HG03439 (cell line): Measurements from ENCODE around the gene DAB2IP.

Source experiments
- ATAC-seq: cut with Tn5 transposase; IDR thresholded peaks from one replicate; pipeline ENCODE4 v1.9.1; 2021; ENCODE audit warnings: mild to moderate bottlenecking, moderate library complexity; ENCODE audit not compliant: unreplicated experiment

Gene DAB2IP

DNA sequence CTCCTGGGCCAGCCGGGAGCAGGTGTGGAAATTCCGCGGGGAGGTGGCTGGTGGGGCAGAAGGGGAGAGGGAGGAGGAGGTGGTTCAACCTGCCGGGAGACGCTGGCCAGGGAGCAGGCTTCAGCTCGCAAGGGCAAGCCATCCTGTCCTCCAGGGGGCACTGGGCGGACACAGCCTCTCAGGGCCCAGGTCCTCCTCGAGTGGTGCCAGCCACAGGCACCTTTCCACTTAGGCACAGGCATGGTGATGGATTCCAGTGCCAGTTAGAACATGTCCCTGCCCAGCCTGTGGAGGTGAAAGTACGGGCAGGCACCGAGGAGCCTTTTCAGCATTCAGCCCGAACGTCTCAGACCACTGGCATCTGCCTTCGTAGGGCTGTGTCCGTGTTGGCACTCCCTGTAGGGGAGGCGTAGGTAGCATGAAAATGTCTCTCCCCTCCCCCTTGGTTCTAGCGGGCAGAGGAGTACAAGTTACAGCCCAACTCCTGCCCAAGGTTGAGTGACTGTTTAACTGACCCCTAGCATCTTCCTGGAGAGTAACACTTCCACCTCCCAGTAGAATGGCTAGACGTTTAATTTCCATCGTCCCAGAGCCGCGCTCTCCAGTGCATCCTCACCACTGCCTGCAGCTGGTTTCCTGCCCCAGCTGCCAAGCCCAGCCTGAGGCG is 48.9 kb downstream of the DAB2IP start:
- ATAC-seq: no peak

- ATAC-seq: no peak
Measured at GRCh38 chr9:121700832-121701419, 49.5 kb downstream of the DAB2IP start.

- no peak for ATAC-seq
Measured at GRCh38 chr9:121701736-121702261, 50.4 kb downstream of the DAB2IP start.

DNA sequence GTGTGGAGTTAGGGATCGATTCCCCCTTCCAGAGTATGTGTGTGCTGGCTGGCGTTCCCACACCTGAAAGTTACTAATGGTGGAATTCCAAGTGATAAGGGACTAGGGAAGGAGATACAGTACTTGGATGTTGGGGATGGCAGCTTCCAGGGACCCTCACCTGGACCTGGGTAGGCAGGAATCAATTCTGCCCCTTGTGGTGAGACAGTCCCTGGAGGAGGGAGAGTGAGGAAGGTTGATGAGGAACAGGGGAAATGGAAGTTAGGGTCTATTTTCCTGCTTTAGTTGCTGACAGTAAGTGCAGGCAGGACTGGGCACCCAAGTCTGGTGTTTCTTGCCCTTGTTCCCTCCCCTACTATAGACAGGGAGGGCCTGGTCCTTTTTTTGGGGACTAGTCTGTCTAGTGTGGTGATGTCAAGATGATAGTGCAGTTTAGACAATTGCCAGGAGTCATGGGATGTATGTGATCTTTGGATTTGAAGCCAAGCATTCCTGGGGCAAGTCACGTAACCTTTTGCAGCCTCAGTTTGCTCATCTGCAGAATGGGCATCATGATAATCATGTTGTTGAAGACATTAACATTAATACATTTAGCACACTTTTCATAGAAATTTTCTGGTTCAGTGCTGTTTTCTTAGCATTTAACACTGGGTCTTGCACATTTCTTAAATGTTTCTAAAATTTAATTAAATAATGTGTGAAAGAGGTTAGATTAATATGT is 51.7 kb downstream of the DAB2IP start:
- no peak for ATAC-seq

DNA sequence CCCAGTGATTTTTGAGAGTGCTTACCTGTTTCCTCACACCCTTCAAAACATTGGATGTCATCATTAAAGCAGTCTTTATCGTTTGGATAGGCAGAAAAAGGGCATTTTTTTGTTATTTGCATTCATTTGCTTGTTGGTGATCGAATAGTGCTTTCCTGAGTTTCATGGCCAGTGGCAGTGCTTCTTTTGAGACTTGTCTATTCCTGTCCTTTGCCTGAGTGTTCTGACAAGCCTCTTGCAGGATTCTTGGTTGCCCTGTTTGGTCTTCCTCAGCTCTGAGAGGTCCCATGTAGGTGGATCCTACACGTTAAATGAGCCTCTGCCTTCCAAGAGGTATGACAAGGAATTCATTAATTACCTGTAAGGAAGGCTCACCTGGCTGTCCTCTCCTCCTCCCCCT is 52.8 kb downstream of the DAB2IP start:
- no peak for ATAC-seq

GRCh38 chr9:121706149-121706750 is 54.8 kb downstream of the DAB2IP start:
- no peak for ATAC-seq

GRCh38 chr9:121707477-121708424 is 56.3 kb downstream of the DAB2IP start:
- peak; percentile 85 for ATAC-seq

GRCh38 chr9:121708768-121709488 is 57.5 kb downstream of the DAB2IP start:
- ATAC-seq: no peak

DNA sequence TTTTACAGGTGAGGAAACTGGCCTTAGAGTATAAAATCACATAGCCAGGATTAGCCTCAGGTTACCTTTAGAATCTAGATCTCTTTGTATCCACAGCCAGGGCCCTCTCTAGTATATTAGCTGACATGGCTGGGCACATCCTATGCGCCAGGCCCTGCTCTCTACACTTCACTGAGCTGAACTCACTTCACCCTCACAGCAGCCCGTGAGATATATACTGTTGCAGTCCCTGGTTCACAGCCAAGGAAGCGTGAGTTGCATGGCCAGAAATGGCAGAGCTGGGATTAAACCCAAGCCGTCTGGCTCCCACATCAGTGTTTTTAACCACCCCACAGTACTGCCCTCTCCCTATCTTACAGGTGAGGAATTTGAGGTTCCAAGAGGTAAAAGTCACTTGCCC is 58.4 kb downstream of the DAB2IP start:
- no peak for ATAC-seq

DNA sequence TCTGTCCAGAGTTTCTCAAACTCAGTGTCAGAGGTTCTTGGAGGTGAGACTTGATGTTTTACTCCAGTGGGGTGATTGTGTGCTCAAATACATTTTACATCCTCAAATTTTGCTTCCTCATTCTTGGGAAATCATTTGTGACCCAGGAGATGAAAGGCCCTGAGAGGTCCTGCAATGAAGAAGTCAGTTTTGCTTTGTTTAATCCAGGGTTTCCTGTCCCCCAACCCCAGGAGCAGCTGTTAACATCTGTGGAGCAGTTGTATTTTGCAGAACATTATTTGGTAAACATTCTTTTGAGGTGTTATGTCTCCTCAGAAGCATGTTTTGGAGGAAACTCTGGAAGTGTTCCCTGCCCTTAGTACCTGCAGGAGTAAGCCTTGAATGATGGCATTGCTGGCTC is 59.8 kb downstream of the DAB2IP start:
- ATAC-seq: no peak

DNA sequence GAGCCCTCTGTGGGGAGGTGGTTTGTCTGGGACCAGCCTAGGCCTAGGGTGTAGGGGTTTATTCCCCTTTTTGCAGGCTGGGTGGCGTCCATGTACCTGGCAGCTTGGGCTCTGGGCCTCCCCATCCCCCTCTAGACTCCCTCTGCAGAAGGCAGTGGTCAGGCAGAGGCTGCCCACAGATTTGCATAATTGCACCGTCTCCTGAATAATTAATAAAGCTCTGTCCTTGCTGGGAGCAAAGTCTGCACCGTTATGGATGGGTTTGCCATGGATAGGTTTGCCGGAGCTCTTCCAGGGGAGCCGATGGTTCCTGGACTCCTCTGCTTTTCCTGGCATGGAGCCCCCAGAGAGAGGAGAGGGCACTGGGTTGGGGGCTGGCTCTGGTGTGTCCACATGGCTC is 60.4 kb downstream of the DAB2IP start:
- ATAC-seq: no peak

DNA sequence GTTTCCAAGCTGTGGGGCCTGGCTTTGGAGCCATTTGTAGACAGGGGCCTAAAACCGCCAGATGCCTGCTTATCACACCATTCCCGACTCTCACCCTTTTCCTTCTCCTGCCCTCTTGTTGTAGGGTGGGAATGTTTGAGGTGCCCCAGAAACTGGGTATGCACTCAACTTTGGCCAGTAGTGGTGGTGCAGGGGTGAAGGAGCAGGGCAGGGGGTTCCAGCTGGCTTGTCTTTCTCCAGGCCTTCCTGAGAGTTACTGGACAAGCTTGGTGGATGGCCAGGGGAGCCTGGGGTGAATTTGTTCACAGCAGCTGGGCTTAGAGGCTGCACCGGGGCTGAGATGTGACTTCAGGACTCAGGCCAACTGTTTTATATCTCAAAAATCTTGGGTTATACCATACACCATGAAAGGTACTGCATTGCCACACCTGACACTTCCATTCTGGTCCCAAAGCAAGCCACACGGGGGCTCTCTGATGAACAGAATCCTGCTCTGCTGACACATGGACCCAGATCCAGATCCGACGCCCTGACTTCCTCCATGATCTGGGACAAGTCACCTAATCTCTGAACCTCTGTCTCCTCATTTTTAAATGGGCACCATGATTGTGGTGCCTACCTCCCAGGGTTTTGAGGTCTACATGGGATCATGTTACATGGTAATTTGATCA is 62.1 kb downstream of the DAB2IP start:
- no peak for ATAC-seq

DNA sequence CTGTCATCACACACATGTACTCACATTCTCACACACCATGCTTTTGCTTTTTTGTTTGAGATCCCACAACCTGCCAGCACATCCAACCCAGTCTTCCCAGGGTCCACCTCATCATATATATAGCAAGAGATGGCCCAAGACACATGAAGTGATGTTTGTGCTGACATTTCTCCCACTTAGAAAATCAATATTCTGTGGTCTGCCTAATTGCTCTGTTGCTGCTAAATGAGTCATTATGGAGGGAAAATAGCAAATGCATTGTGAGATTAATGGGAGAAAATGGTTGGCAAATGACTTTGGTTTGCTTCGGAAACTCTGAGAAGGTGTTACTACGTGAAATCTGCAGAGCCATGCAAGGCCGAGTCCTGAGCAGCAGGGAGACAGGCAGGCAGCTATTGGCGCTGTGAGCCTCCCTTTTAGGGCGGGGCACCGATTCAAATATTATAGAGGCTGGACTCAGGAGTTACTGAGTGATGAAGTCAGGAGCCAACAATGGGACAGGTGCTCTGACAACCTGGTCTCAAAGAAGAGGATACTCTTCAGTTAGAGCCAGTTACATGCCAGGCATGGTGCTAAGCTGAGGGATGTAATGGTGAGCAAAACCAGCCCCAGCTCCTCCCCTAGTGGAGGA is 62.8 kb downstream of the DAB2IP start:
- ATAC-seq: no peak

- ATAC-seq: no peak
Measured at GRCh38 chr9:121714873-121715272, 63.4 kb downstream of the DAB2IP start.

DNA sequence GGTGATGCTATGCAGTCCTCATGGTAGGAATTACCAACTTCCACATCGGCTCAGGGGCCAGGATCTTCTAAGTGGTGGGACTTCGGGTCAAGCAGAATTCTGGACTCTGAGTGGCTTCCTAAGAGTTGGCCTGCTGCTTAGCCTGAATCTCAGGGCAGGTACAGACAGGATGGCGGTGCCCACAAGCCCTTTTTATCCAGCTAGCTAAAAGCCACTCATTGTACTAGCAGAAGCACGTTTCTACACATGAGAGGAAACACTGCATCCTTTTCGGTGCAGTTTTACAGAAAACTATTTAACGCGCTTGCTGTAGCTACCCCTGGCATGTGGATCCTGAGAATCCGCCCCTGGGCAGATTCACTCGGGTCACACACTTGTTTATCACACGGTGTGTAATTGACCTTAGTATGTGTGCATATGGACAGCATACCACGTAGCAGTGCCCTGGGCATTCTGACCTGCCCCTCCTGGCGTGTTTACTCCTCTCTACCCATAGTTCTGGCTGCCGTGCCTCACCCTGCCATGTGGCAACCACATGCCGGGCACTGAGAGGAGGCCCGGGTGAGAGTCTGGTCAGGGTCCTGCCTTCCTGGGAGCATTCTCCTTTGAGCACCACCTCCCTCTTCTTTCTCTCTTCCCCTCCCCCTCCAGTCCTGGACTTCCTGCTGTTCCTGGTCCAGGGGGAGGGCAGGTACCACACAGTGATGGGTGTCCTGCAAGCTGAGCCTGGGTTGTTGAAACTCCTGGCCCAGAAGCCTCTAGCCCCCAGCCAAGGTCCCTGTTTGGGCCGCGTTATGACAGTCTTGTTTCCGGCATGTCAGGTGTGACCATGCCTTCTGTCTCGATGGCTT is 65.9 kb downstream of the DAB2IP start:
- no peak for ATAC-seq

DNA sequence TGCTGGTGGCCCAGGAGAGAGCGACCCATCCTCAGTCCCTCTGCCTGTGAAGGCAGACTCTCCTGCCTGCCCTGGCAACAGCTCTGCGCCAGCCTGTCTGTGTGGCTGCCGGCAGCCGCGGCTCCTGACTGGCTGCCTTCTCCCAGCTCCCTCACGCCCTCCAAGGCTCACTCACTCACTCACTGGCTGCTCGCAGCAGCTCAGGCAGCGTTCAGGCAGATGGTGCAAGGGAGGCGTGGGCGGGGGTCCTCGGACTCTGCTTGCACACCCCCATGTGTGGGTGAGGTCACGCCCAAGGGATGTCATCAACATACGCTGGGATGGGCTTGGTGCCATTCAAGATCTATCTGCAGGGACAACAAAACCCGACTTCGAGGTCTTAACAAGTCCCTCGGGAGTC is 66.7 kb downstream of the DAB2IP start:
- ATAC-seq: no peak

DNA sequence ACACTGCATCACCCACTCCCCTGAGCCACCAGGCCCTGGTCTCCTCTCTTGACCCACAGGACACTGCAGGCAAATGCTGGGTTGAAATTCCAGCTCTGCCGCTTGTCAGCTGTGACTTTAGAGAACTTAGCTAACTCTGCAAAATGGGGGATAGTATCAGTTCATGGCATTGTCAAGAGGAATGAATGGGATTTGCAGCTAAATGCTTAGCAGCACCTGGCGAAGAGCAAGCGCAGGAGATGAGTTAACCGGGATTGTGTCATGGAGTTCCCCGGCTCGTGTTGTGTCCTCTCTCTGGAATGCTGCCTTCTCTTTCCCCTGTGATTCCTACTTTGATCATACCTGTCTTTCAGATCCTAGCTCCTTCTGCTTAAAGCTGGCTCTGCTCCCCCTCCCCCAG is 67.1 kb downstream of the DAB2IP start:
- ATAC-seq: no peak
